Gastrocnemius medialis (tissue), 4 donors: ENCODE results near the gene COL3A1. TPM values are rescaled to one million over a fixed set of nuclear protein-coding genes. Genes with fewer than 3 reads are reported as not detected.

Experiments
- ATAC-seq, 2 donors: fragments of 150-250 bp; one replicate each; pipeline ENCODE4 v1.9.1; 2016
- DNase-seq, 2 donors: peaks; one replicate each; pipeline ENCODE4 v3.0.0-alpha.2; 2019
- H3K27ac ChIP-seq, 4 donors: fragments of 200-600 bp; sonication (generic); 1 replicate in 1 of 4; 2 replicates in 3 of 4; pipeline ENCODE4 v1.5.1; 2016 to 2018; ENCODE audit warnings: mild to moderate bottlenecking in 2 of 4, moderate library complexity in 1 of 4
- H3K27me3 ChIP-seq, 3 donors: fragments of 200-600 bp; sonication (generic) in 2 of 3; 1 replicate in 1 of 3; 2 replicates in 2 of 3; pipeline versions ENCODE4 v1.5.1 to v1.6.0; 2016 to 2019; ENCODE audit warnings: mild to moderate bottlenecking in 1 of 3, moderate library complexity in 1 of 3
- H3K36me3 ChIP-seq, 2 donors: fragments of 200-600 bp; sonication (generic) in 1 of 2; one replicate each; pipeline ENCODE4 v1.5.1; 2017 to 2018
- H3K4me1 ChIP-seq, 2 donors: fragments of 200-600 bp; sonication (generic) in 1 of 2; one replicate each; pipeline ENCODE4 v1.5.1; 2016 to 2017; ENCODE audit warnings: mild to moderate bottlenecking in 2 of 2
- H3K4me3 ChIP-seq, 4 donors: fragments of 200-600 bp; sonication (generic) in 3 of 4; 1 replicate in 1 of 4; 2 replicates in 3 of 4; pipeline ENCODE4 v1.5.1; 2016 to 2019; ENCODE audit warnings: mild to moderate bottlenecking in 2 of 4
- H3K9me3 ChIP-seq, 3 donors: fragments of 200-600 bp; sonication (generic) in 2 of 3; 1 replicate in 1 of 3; 2 replicates in 2 of 3; pipeline ENCODE4 v1.5.1; 2016 to 2019
- CTCF ChIP-seq, 5 experiments: fragments of 450-650 bp in 3 of 5; fragments of 200-600 bp in 2 of 5; sonication (generic) in 2 of 5; IDR thresholded peaks in 4 of 5; conservative IDR thresholded peaks in 1 of 5; 1 replicate in 4 of 5; 2 replicates in 1 of 5; pipeline ENCODE4 v1.5.1; 2016 to 2019; ENCODE audit warnings: antibody characterized with exemption in 5 of 5, mild to moderate bottlenecking in 3 of 5, moderate library complexity in 3 of 5
- POLR2A ChIP-seq, 2 donors: fragments of 450-650 bp; IDR thresholded peaks; one replicate each; pipeline ENCODE4 v1.6.1; 2017; ENCODE audit warnings: antibody characterized with exemption in 2 of 2, mild to moderate bottlenecking in 2 of 2, moderate library complexity in 2 of 2
- in situ Hi-C, 4 donors: fragments of 200-750 bp; cut with MboI; loops; one replicate each; pipeline versions ENCODE4 v1.15.0 to v1.8.0; 2017; ENCODE audit warnings: low sequenced_read_pairs in 4 of 4
- intact Hi-C: fragments of 100-400 bp; cut with DNase I; formaldehyde crosslinking; loops from one replicate; pipeline ENCODE4 v1.15.1; 2023; ENCODE audit warnings: low total_unique reads
- total RNA-seq, 4 donors: library from RNA; depleted of rRNA; stranded (reverse); fragments of >200 nt; gene quantifications; one replicate each; pipeline versions ENCODE4 v1.1.0 to v1.2.3, GENCODE V29; 2016

COL3A1 gene
- total RNA-seq, 4 donors from 2014 or later = 6.5 to 42.7 (median 15.0) TPM

- H3K9me3 ChIP-seq = no peaks in the 10 kb centered on the region
- no peaks in the 10 kb centered on the region for H3K27me3 ChIP-seq
- no peak overlapping the region for H3K4me3 ChIP-seq
- in situ Hi-C loops (loop anchor here in 3 of 4 donors (10.0 kb wide), 2 partner anchors 185 to 445 kb away; no protein-coding TSS in a partner anchor), intact Hi-C loops (no loop called here)
- no peak for ATAC-seq
- peaks cover 6 to 10% of the 10 kb centered on the region in 2 donors for H3K4me1 ChIP-seq
- DNase-seq = no peak
- peak overlapping the region; percentile 4 to 58 (median 38) for H3K27ac ChIP-seq
- H3K36me3 ChIP-seq = no peaks in the 10 kb centered on the region
- TF ChIP-seq POLR2A (IDR thresholded peaks at IDR 0.05) (no peak), CTCF (IDR thresholded peaks at IDR 0.05 in 4 of 5, conservative IDR thresholded peaks at IDR 0.05 in 1 of 5) (no peak)
Observed at GRCh38 chr2:188970211-188970610, 4.0 kb upstream of the COL3A1 start.

- peak overlapping the region; percentile 4 to 58 (median 28) for H3K27ac ChIP-seq
- intact Hi-C loops (no loop called here), in situ Hi-C loops (loop anchor here in 3 of 4 donors (10.0 kb wide), 2 partner anchors 187 to 447 kb away; no protein-coding TSS in a partner anchor)
- no peaks in the 10 kb centered on the region for H3K36me3 ChIP-seq
- DNase-seq = peak in 1 of 2 donors; percentile 28
- TF ChIP-seq CTCF (IDR thresholded peaks at IDR 0.05 in 4 of 5, conservative IDR thresholded peaks at IDR 0.05 in 1 of 5) = no peak
- TF ChIP-seq POLR2A (IDR thresholded peaks at IDR 0.05) = no peak
- peak in 1 of 2 donors; percentile 35 for ATAC-seq
- no peaks in the 10 kb centered on the region for H3K9me3 ChIP-seq
- peaks cover 6 to 10% of the 10 kb centered on the region in 2 donors for H3K4me1 ChIP-seq
- no peaks in the 10 kb centered on the region for H3K27me3 ChIP-seq
- H3K4me3 ChIP-seq = no peak overlapping the region
Observed at GRCh38 chr2:188971432-188971861, 2.7 kb upstream of the COL3A1 start.

DNA sequence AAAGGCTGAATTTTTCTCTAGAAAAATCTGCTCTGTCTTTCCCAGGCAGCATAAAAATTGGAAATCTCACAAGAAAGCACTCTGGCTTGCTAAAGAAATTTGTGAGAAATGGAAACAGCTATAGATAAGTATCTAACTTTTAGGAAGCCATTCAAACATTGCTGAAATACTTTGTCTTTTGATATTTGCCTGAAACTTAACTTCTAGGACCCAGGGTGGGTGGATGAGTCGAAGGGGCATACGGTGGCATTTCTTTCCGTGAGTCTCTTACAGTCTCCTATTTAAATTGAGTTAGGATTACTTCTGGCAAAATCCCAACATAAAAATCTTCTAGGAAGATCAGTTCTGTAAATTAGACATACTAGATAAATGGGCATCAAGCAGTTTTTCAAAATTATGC, 532 bp upstream of the COL3A1 start:
- intact Hi-C loops (no loop called here), in situ Hi-C loops (loop anchor here in 3 of 4 donors (10.0 kb wide), 2 partner anchors 189 to 449 kb away; no protein-coding TSS in a partner anchor)
- TF ChIP-seq CTCF (IDR thresholded peaks at IDR 0.05 in 4 of 5, conservative IDR thresholded peaks at IDR 0.05 in 1 of 5) = no peak
- no peak for TF ChIP-seq POLR2A (IDR thresholded peaks at IDR 0.05)
- Histone ChIP-seq H3K27ac (peak overlapping the region; percentile 62 to 78 (median 67)), H3K4me3 (peak overlapping the region in 2 of 4 donors; percentile 33 to 48), H3K27me3 (no peaks in the 10 kb centered on the region), H3K9me3 (no peaks in the 10 kb centered on the region), H3K36me3 (no peaks in the 10 kb centered on the region), H3K4me1 (peaks cover 0 to 10% of the 10 kb centered on the region in 2 donors)
- DNase-seq (no peak), ATAC-seq (no peak)

DNA sequence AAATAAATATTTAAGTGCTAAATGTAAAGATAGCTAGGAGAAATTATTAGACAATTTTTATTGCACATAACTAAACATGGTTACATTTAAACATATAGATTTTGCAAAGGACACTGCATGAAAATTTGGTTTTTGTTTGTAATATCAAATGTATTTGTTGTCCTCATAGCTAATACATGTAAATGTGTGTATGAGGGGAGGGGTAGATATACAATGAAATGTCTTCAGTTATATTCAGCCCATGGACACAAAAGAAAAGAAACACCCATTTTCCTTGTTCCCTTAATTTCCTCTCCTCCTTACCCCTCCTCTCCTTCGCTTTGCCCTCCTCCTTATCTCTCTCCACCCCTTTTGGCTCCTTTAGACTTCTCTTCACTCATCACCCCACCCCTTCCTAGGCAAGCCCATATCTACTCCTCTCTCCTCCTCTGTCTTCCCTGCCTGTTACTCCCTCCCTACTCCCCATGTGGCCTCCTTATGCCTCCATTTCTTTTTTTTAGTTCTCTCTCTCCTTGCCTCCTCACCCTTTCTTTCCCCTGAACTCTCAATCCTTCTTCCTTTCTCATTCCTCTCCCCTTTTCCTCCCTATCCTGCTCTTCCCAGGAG, 1.4 kb downstream of the COL3A1 start:
- intact Hi-C loops (loop anchor here (5.0 kb wide), 2 partner anchors 188 to 372 kb away; no protein-coding TSS in a partner anchor), in situ Hi-C loops (loop anchor here (10.0 to 25.0 kb wide), 3 partner anchors 191 to 1438 kb away; no protein-coding TSS in a partner anchor)
- Histone ChIP-seq H3K36me3 (no peaks in the 10 kb centered on the region), H3K27me3 (no peaks in the 10 kb centered on the region), H3K27ac (peak overlapping the region; percentile 62 to 78 (median 70)), H3K9me3 (no peaks in the 10 kb centered on the region), H3K4me3 (peak overlapping the region; percentile 33 to 48 (median 42)), H3K4me1 (peaks cover 0 to 9% of the 10 kb centered on the region in 2 donors)
- DNase-seq = peak; percentile 41 to 47
- TF ChIP-seq CTCF (IDR thresholded peaks at IDR 0.05 in 4 of 5, conservative IDR thresholded peaks at IDR 0.05 in 1 of 5) (no peak), POLR2A (IDR thresholded peaks at IDR 0.05) (peak; percentile 28 to 65)
- peak; percentile 78 to 79 for ATAC-seq
